IMR-90 (cell line): ENCODE data around the gene PNKP. TPM values are rescaled to one million over a fixed set of nuclear protein-coding genes. Genes with fewer than 3 reads are reported as not detected.

ENCODE experiments used
- ATAC-seq: fragments of 200-7000 bp; cut with Tn5 transposase; 2 replicates; pipeline ENCODE4 v1.9.1; 2020; ENCODE audit warnings: low read depth, mild to moderate bottlenecking, moderate library complexity
- BruUV-seq: library from RNA; stranded (reverse); fragments of 400-500 nt; replicated peaks from 2 replicates; lab custom pipeline; 2021; lab: Mats Ljungman, UMichigan
- CTCF ChIA-PET: fragments of 300-600 bp; formaldehyde crosslinking; extraction: SDS; loops from one replicate; lab custom pipeline; 2021; ENCODE audit warnings: antibody characterized with exemption; lab: Yijun Ruan, JAX
- POLR2A ChIA-PET: fragments of 300-600 bp; sonication (Branson Sonifier 250); formaldehyde crosslinking; loops from one replicate; lab custom pipeline; 2022; ENCODE audit warnings: antibody characterized with exemption; ENCODE audit not compliant: unreplicated experiment; lab: Charles Lee
- DNase-seq: peaks from one replicate; pipeline ENCODE4 v3.0.0; 2013
- H2AFZ ChIP-seq: replicated peaks from 2 replicates; pipeline ENCODE3; 2013; ENCODE audit warnings: low read length, mild to moderate bottlenecking; ENCODE audit not compliant: poor library complexity
- H2AK5ac ChIP-seq: 2 replicates; pipeline ENCODE4 v1.6.1; 2013; ENCODE audit warnings: low read depth, low read length, inconsistent platforms
- H2AK9ac ChIP-seq: replicated peaks from 2 replicates; pipeline ENCODE3; 2013; ENCODE audit warnings: mild to moderate bottlenecking, low read depth, low read length, moderate library complexity; ENCODE audit not compliant: poor library complexity
- H2BK120ac ChIP-seq: 2 replicates; pipeline ENCODE4 v1.6.1; 2013; ENCODE audit warnings: low read depth, low read length, inconsistent platforms
- H2BK15ac ChIP-seq: 3 replicates; pipeline ENCODE4 v1.6.1; 2013; ENCODE audit warnings: low read depth, low read length, inconsistent platforms
- H2BK20ac ChIP-seq: 2 replicates; pipeline ENCODE4 v1.6.1; 2013; ENCODE audit warnings: low read depth, mild to moderate bottlenecking, inconsistent platforms, low read length, moderate library complexity
- H2BK5ac ChIP-seq: 2 replicates; pipeline ENCODE4 v1.6.1; 2013; ENCODE audit warnings: mild to moderate bottlenecking, low read depth, low read length, inconsistent platforms; ENCODE audit not compliant: poor library complexity, severe bottlenecking
- H3K14ac ChIP-seq: replicated peaks from 2 replicates; pipeline ENCODE4 v1.6.1; 2013; ENCODE audit warnings: low read depth, low read length, inconsistent platforms
- H3K18ac ChIP-seq: 2 replicates; pipeline ENCODE4 v1.6.1; 2013; ENCODE audit warnings: low read depth, low read length, control low read depth
- H3K23ac ChIP-seq: 2 replicates; pipeline ENCODE4 v1.6.1; 2013; ENCODE audit warnings: low read depth, low read length, inconsistent platforms
- H3K27ac ChIP-seq: 2 replicates; pipeline ENCODE4 v1.5.1; 2013; ENCODE audit warnings: mild to moderate bottlenecking, control low read depth, low read length; ENCODE audit not compliant: insufficient read depth
- H3K27me3 ChIP-seq: 2 replicates; pipeline ENCODE4 v1.6.1; 2013; ENCODE audit warnings: low read length; ENCODE audit not compliant: control insufficient read depth, insufficient read depth
- H3K36me3 ChIP-seq: 2 replicates; pipeline ENCODE4 v1.6.1; 2013; ENCODE audit warnings: low read length, mixed read lengths; ENCODE audit not compliant: control insufficient read depth, insufficient read depth
- H3K4ac ChIP-seq: 2 replicates; pipeline ENCODE4 v1.6.1; 2013; ENCODE audit warnings: low read depth, low read length, inconsistent platforms
- H3K4me1 ChIP-seq: 2 replicates; pipeline ENCODE4 v1.6.1; 2013; ENCODE audit warnings: low read length, mixed read lengths; ENCODE audit not compliant: control insufficient read depth, insufficient read depth
- H3K4me2 ChIP-seq: 2 replicates; pipeline ENCODE4 v1.6.1; 2013; ENCODE audit warnings: low read depth, mild to moderate bottlenecking, control low read depth, low read length, moderate library complexity
- H3K4me3 ChIP-seq: 2 replicates; pipeline ENCODE4 v1.5.1; 2013; ENCODE audit warnings: low read depth, mild to moderate bottlenecking, control low read depth, low read length, moderate library complexity; ENCODE audit not compliant: insufficient read depth
- H3K56ac ChIP-seq: 2 replicates; pipeline ENCODE4 v1.6.1; 2013; ENCODE audit warnings: low read length, inconsistent platforms; ENCODE audit not compliant: insufficient read depth; ENCODE audit errors: extremely low read depth
- H3K79me1 ChIP-seq, 2 experiments: 2 replicates each; pipeline ENCODE4 v1.6.1; 2013; ENCODE audit warnings: low read length in 2 of 2, inconsistent platforms in 1 of 2, low read depth in 1 of 2
- H3K9ac ChIP-seq: 2 replicates; pipeline ENCODE4 v1.6.1; 2013; ENCODE audit warnings: low read depth, low read length, control low read depth
- H3K9me1 ChIP-seq: 2 replicates; pipeline ENCODE4 v1.6.1; 2013; ENCODE audit warnings: low read length, inconsistent platforms; ENCODE audit not compliant: insufficient read depth
- H3K9me3 ChIP-seq: 2 replicates; pipeline ENCODE4 v1.6.1; 2013; ENCODE audit warnings: low read length; ENCODE audit not compliant: control insufficient read depth, insufficient read depth
- H4K20me1 ChIP-seq: 2 replicates; pipeline ENCODE4 v1.6.1; 2013; ENCODE audit warnings: low read length, inconsistent platforms; ENCODE audit not compliant: insufficient read depth
- H4K5ac ChIP-seq: 2 replicates; pipeline ENCODE4 v1.6.1; 2013; ENCODE audit warnings: mild to moderate bottlenecking, low read depth, low read length, control low read depth
- H4K8ac ChIP-seq, 2 experiments: 2 replicates each; pipeline ENCODE4 v1.6.1; 2013; ENCODE audit warnings: low read depth in 2 of 2, low read length in 2 of 2, control low read depth in 1 of 2, inconsistent platforms in 1 of 2
- H4K91ac ChIP-seq: 2 replicates; pipeline ENCODE4 v1.6.1; 2013; ENCODE audit warnings: low read depth, low read length, inconsistent platforms; ENCODE audit not compliant: insufficient read depth
- RAD21 ChIP-seq: IDR thresholded peaks from 2 replicates; pipeline ENCODE4 v1.6.1; 2012; ENCODE audit warnings: low read length, improper control_type of control experiment
- USF2 ChIP-seq: fragments of 150-350 bp; IDR thresholded peaks from 2 replicates; pipeline ENCODE4 v1.6.1; 2017; ENCODE audit warnings: mild to moderate bottlenecking, antibody characterized with exemption, low read length, low read depth
- WGBS, 2 experiments: methylation state at CpG; one replicate each; pipeline versions ENCODE4 v1.1.5 to v1.1.7; 2013; ENCODE audit warnings: missing lambda C conversion rate in 2 of 2; ENCODE audit not compliant: insufficient read length in 1 of 2; ENCODE audit errors: extremely low coverage in 2 of 2; 5-methylcytosine and 5-hydroxymethylcytosine counted together
- dilution Hi-C: fragments of 300-500 bp; cut with HindIII; formaldehyde crosslinking; loops from one replicate; pipeline ENCODE4 v1.14.3; 2018; ENCODE audit warnings: low sequenced_read_pairs; ENCODE audit not compliant: unreplicated experiment
- in situ Hi-C: fragments of 300-500 bp; cut with MboI; formaldehyde crosslinking; loops from 3 replicates; pipeline ENCODE4 v1.14.3; 2019; ENCODE audit warnings: low sequenced_read_pairs, inconsistent platforms, mixed read lengths
- intact Hi-C: fragments of 100-400 bp; cut with micrococcal nuclease; formaldehyde crosslinking; loops from 2 replicates; pipeline ENCODE4 v1.10.0; 2022
- polyA plus RNA-seq, 3 experiments: library from polyadenylated mRNA; depleted of rRNA; stranded (reverse); fragments of >200 nt; gene quantifications; 2 replicates each; pipeline ENCODE4 v1.2.3, GENCODE V29; 2012; ENCODE audit warnings: low replicate concordance in 1 of 3
- total RNA-seq: library from RNA; depleted of rRNA; stranded (reverse); fragments of >200 nt; gene quantifications from 2 replicates; pipeline ENCODE4 v1.2.3, GENCODE V29; 2012

PNKP gene
- total and polyA plus RNA-seq, 2 of the 4 experiments (the other 2 are of a cell fraction), result 14.2 to 25.0 TPM

GRCh38 chr19:49881672-49882394 lies 14.5 kb upstream of the PNKP start:
- H2BK15ac ChIP-seq, result no peak overlapping the region
- H2BK20ac ChIP-seq, result no peak overlapping the region
- H2BK120ac ChIP-seq, result no peak overlapping the region
- BruUV-seq, result no TSS peak
- H2BK5ac ChIP-seq, result no peak overlapping the region
- intact Hi-C loops, result no loop called here
- no peak overlapping the region for H3K4me3 ChIP-seq
- H3K27me3 ChIP-seq, result no peaks in the 10 kb centered on the region
- H3K4me2 ChIP-seq, result no peak overlapping the region
- DNase-seq, result no peak
- H3K9ac ChIP-seq, result no peak overlapping the region
- no peak overlapping the region for H3K4ac ChIP-seq
- peaks cover 6% of the 10 kb centered on the region; the same call in 1 of the 2 replicates for H3K9me3 ChIP-seq
- POLR2A ChIA-PET, result no interaction called here
- H3K23ac ChIP-seq, result no peak overlapping the region
- no peak for ATAC-seq
- peaks cover 6% of the 10 kb centered on the region; the same call in 1 of the 2 replicates for H3K9me1 ChIP-seq
- TF ChIP-seq RAD21 (no peak), USF2 (peak; percentile 30; the same call in 1 of the 2 replicates)
- H3K14ac ChIP-seq, result no peak overlapping the region
- H2AK5ac ChIP-seq, result no peak overlapping the region
- no peak overlapping the region for H3K18ac ChIP-seq
- peaks cover 4% of the 10 kb centered on the region for H3K4me1 ChIP-seq
- peaks cover 58% of the 10 kb centered on the region for H3K36me3 ChIP-seq
- H3K79me1 ChIP-seq, result peaks cover 14 to 28% of the 10 kb centered on the region in 2 experiments; a peak in 3 of 4 replicates
- no peak overlapping the region for H2AFZ ChIP-seq
- H4K8ac ChIP-seq, result no peak overlapping the region
- CTCF ChIA-PET, result no interaction called here
- no peak overlapping the region for H4K5ac ChIP-seq
- H2AK9ac ChIP-seq, result no peak overlapping the region
- in situ Hi-C loops, result no loop called here
- H3K27ac ChIP-seq, result no peak overlapping the region
- no peak overlapping the region for H4K91ac ChIP-seq
- dilution Hi-C loops, result no loop called here
- WGBS, 2 experiments, result 91% methylated on average over 8 of the region's 31 CpGs; no CpG with 5 or more reads in 1 of the 2 experiments
- H4K20me1 ChIP-seq, result no peaks in the 10 kb centered on the region; the same call in 1 of the 2 replicates
- H3K56ac ChIP-seq, result no peak overlapping the region
